HG02840 (cell line): ENCODE measurements around the gene EPDR1.

Experiments used
- ATAC-seq: cut with Tn5 transposase; IDR thresholded peaks from one replicate; pipeline ENCODE4 v1.9.1; 2021; ENCODE audit warnings: mild to moderate bottlenecking, moderate library complexity, moderate number of reproducible peaks; ENCODE audit not compliant: unreplicated experiment, low FRiP score

The EPDR1 gene

GRCh38 chr7:37920305-37920848 lies at the start of gene EPDR1:
Gene EPDR1, plus strand, starts transcription at chr7:37920640. Its CDS starts 300 bp downstream, at chr7:37920940.
- no peak for ATAC-seq

DNA sequence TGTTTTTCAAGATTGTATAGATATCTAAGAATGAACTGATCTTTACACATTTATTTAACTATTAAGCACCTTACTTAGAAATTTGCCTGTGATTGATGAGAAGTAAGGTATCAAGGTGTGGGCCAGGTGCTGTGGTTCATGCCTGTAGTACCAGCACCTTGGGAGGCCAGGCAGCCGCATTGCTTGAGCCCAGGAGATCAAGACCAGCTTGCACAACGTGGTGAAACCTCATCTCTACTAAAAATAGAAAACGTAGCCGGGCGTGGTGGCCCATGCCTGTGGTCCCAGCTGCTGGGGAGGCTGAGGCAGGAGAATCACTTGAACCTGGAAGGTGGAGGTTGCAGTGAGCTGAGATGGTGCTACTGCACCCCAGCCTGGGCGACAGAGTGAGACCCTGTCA lies 38.4 kb upstream of the EPDR1 start:
- ATAC-seq = no peak

- ATAC-seq = no peak
Measured at GRCh38 chr7:37893359-37893758, 27.1 kb upstream of the EPDR1 start.

- no peak for ATAC-seq
Measured at GRCh38 chr7:37894671-37895070, 25.8 kb upstream of the EPDR1 start.

DNA sequence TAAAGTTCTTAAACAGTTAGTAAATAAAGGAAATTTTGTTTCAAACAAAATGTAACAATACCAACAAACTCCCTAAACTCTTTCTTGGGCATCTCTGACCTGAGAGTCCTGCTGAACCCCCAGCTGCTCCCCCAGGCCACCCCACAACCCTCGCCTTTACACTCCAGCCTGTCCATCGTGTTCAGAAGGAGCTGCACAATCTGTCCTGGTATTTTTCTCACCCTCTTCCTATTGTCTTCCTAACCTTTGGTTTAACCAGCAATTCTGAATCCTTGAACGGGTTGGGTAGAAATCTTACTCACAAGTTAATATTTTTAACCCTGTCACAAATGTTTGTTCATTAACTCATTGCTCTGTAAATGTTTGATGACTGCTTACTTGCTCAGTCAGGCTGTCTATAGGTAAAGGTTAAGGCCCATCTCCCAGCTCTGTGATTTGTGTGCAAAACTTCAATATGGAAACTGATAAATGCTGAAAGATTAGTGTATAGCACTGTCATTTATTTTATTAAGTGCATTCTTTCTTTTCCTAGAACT lies 20.7 kb upstream of the EPDR1 start:
- ATAC-seq = no peak

GRCh38 chr7:37901236-37901827 lies 19.1 kb upstream of the EPDR1 start:
- ATAC-seq = no peak

- ATAC-seq = no peak
Measured at GRCh38 chr7:37901890-37902524, 18.4 kb upstream of the EPDR1 start.

DNA sequence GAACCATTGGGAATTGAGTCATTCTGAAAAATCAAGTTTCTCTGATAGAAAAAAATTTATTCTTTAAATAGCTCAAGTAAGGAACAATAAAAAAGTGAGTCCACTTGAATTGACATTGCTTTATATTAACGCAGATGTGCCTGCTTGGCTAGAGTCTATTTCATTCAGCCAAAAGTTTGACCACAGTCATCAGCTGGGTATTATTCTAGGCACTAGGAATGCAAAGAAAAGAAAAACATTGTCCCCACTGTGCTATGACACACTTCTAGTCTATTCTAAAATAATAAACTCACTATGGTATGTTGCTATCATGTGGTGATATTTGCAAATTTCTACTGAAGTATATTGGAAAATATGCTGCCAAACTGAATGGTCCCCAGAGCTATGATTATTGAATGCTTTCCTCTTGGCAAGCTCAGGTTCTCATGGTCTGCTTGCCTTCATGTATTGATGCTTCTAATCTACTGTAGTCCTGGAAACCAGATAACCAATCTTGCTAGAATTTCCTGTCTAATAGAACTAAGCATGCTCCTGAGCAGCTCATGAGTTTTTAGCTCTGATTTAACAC lies 12.1 kb upstream of the EPDR1 start:
- ATAC-seq = no peak

- ATAC-seq = no peak
Measured at GRCh38 chr7:37912756-37913155, 7.7 kb upstream of the EPDR1 start.

- ATAC-seq = no peak
Measured at GRCh38 chr7:37915438-37915837, 5.0 kb upstream of the EPDR1 start.

GRCh38 chr7:37916017-37916672 lies 4.3 kb upstream of the EPDR1 start:
- ATAC-seq = no peak

GRCh38 chr7:37916673-37917660 lies 3.5 kb upstream of the EPDR1 start, which contains the start of gene SFRP4:
Gene SFRP4, minus strand, starts transcription at chr7:37916817. Its CDS starts 280 bp downstream, at chr7:37916537.
- ATAC-seq = peak; percentile 43

DNA sequence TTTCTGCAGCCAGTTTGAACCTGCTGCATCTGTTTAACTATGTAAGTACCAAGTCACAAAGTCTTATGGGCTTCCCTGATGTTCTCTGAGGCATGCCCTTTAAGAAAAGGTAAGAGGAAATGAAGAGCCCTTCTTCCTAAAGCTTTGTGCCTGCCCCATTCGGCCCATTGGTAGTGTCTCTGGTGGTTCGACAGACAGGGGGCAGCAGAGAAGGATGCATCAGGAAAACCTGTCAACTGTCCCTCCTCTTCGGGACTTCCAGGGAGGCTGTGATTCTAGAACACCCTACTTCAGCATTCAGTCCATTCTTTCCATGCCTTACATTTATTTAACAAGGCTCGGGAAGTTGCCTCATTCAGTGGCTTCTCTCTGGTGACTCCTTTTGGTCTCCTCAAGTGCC lies 1.9 kb upstream of the EPDR1 start:
- ATAC-seq = no peak

GRCh38 chr7:37920849-37921805 lies 687 bp downstream of the EPDR1 start:
- ATAC-seq = no peak

- ATAC-seq = no peak
Measured at GRCh38 chr7:37921876-37922275, 1.4 kb downstream of the EPDR1 start.

GRCh38 chr7:37923996-37924395 lies 3.6 kb downstream of the EPDR1 start:
- no peak for ATAC-seq

DNA sequence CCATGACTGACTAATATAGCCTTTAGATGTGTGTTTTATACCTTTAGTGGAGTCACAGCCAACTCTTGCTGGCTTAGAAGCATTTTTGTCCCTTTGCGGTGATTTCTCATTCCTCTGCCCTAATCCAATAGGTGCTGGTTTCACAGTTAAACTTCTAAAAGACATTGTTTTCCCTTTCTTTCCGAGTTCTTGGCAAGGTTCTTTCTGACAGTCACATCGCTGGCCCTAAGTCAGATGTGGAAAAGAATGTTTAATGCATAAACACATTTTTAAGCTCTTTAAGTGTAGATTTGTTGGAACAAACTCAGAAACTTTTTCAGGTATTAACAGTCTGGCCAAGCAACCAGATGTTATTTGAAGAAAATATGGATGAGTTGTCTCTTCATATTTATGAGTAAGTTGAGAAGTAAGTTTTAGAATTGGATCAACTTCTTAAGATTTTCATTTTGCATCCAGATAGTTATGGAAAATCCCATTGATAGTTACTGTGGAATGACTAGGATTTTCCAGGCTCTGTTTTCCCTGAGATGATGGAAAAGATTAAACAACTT lies 4.1 kb downstream of the EPDR1 start:
- no peak for ATAC-seq

DNA sequence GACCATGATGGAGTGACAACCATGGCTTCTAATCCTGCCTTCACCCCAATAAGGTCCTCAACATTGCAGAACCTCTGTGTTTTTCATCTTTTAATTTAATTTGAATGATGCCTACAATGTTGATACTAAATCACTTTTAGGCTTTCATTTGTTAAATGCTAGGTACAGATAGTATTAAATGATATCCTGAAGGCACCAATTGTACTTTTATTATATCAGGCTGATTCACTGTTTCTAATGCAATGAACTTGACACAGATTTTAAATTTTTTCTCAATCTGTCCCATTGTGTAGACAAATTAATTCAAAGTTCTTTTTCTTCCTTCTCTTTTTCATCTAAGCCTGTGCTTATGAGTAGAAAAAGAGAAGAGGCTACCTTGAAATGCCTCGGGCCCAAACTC lies 5.2 kb downstream of the EPDR1 start:
- no peak for ATAC-seq
